ENCODE data around the gene SHROOM3. TPM values are rescaled to one million over a fixed set of nuclear protein-coding genes. Genes with fewer than 3 reads are reported as not detected.

Gene SHROOM3
- polyA plus RNA-seq, 1 donor from 2014 or later: 2.7 TPM

DNA sequence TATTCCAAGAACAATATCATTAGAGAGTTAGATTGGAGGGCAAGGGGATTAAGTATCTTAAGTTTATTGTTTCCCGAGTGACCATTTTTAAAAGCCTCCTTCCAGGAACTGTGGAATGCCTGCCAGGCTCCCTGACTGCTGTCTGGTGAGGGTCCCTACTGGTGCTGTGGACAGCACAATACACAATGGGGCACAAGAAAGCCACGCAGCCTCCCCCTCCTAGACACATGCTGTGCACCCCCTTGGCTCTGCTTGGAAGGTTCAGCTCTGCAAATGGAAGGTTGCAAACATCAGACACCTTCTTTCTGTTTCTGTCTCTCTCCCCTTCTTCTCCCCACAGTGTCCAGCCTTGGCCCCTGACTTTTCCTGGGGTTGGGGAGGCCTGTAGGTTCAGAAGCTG lies 153.2 kb downstream of the SHROOM3 start:
- TF ChIP-seq RAD21 (conservative IDR thresholded peaks at IDR 0.05): no peak
- TF ChIP-seq, protein P1, sequence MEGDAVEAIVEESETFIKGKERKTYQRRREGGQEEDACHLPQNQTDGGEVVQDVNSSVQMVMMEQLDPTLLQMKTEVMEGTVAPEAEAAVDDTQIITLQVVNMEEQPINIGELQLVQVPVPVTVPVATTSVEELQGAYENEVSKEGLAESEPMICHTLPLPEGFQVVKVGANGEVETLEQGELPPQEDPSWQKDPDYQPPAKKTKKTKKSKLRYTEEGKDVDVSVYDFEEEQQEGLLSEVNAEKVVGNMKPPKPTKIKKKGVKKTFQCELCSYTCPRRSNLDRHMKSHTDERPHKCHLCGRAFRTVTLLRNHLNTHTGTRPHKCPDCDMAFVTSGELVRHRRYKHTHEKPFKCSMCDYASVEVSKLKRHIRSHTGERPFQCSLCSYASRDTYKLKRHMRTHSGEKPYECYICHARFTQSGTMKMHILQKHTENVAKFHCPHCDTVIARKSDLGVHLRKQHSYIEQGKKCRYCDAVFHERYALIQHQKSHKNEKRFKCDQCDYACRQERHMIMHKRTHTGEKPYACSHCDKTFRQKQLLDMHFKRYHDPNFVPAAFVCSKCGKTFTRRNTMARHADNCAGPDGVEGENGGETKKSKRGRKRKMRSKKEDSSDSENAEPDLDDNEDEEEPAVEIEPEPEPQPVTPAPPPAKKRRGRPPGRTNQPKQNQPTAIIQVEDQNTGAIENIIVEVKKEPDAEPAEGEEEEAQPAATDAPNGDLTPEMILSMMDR (IDR thresholded peaks at IDR 0.05; ENCODE audit: poor library complexity, severe bottlenecking): no peak
- no peak for TF ChIP-seq EP300 (conservative IDR thresholded peaks at IDR 0.05; ENCODE audit: poor library complexity, severe bottlenecking)
- TF ChIP-seq POLR2AphosphoS5 (IDR thresholded peaks at IDR 0.05): no peak
- no peak for TF ChIP-seq SMC3 (conservative IDR thresholded peaks at IDR 0.05; ENCODE audit: poor library complexity)
- TF ChIP-seq REST (IDR thresholded peaks at IDR 0.05; ENCODE audit: borderline replicate concordance): no peak
- TF ChIP-seq EZH2 (IDR thresholded peaks at IDR 0.05; ENCODE audit: borderline replicate concordance, insufficient read depth, low read length, poor library complexity, severe bottlenecking): no peak
- no peak for TF ChIP-seq MXI1 (conservative IDR thresholded peaks at IDR 0.05; ENCODE audit: poor library complexity, severe bottlenecking)
- TF ChIP-seq TAF1 (IDR thresholded peaks at IDR 0.05; ENCODE audit: low read depth): no peak
- Histone ChIP-seq H3K4me2 (ENCODE audit: low read length) (no peak overlapping the region), H3K79me2 (replicated peaks; ENCODE audit: insufficient read depth, low read length) (peaks cover 5% of the 10 kb centered on the region), H3F3A (ENCODE audit: insufficient read depth, low read length, poor library complexity, severe bottlenecking) (peaks cover 3% of the 10 kb centered on the region), H3K4me3 (ENCODE audit: low read length) (no peak overlapping the region), H3K9me2 (ENCODE audit: insufficient read depth, low read length) (no peaks in the 10 kb centered on the region), H3K36me3 (ENCODE audit: insufficient read depth, low read length) (no peaks in the 10 kb centered on the region), H4K20me1 (ENCODE audit: insufficient read depth) (no peaks in the 10 kb centered on the region), H3K27ac (ENCODE audit: low read length) (no peak overlapping the region), H2AFZ (ENCODE audit: low read depth, low read length) (no peak overlapping the region), H3K27me3 (ENCODE audit: insufficient read depth, low read depth, low read length) (no peaks in the 10 kb centered on the region), H3K9me3 (ENCODE audit: low read length) (no peaks in the 10 kb centered on the region), H3K9ac (ENCODE audit: low read length) (no peak overlapping the region)

DNA sequence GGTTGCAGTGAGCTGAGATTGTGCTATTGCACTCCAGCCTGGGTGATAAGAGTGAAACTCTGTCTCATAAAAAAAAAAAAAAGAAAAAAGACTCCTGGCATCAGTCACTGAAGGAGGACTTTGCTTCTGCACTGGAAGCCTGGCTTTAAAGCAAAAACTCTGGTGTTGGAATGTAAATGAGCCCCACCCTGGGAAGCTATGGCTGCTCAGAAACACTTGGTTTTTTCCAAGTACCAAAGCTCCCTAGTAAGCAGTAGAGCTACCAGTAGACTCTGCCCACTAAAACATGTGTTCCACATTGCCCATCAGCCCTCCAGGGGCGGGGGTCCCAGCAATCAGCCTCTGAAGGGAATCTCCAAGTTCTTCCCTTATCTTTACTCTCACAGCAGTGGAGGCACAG lies 154.4 kb downstream of the SHROOM3 start:
- Histone ChIP-seq H3K9ac (ENCODE audit: low read length) (no peak overlapping the region), H3K4me3 (ENCODE audit: low read length) (no peak overlapping the region), H3K79me2 (replicated peaks; ENCODE audit: insufficient read depth, low read length) (peaks cover 5% of the 10 kb centered on the region), H3K27me3 (ENCODE audit: insufficient read depth, low read depth, low read length) (no peaks in the 10 kb centered on the region), H4K20me1 (ENCODE audit: insufficient read depth) (no peaks in the 10 kb centered on the region), H3K27ac (ENCODE audit: low read length) (no peak overlapping the region), H3F3A (ENCODE audit: insufficient read depth, low read length, poor library complexity, severe bottlenecking) (peaks cover 3% of the 10 kb centered on the region), H3K9me3 (ENCODE audit: low read length) (no peaks in the 10 kb centered on the region), H3K9me2 (ENCODE audit: insufficient read depth, low read length) (no peaks in the 10 kb centered on the region), H3K4me2 (ENCODE audit: low read length) (no peak overlapping the region), H3K36me3 (ENCODE audit: insufficient read depth, low read length) (no peaks in the 10 kb centered on the region), H2AFZ (ENCODE audit: low read depth, low read length) (no peak overlapping the region)
- TF ChIP-seq EZH2 (IDR thresholded peaks at IDR 0.05; ENCODE audit: borderline replicate concordance, insufficient read depth, low read length, poor library complexity, severe bottlenecking): no peak
- no peak for TF ChIP-seq MXI1 (conservative IDR thresholded peaks at IDR 0.05; ENCODE audit: poor library complexity, severe bottlenecking)
- TF ChIP-seq REST (IDR thresholded peaks at IDR 0.05; ENCODE audit: borderline replicate concordance): no peak
- TF ChIP-seq, protein P1 (IDR thresholded peaks at IDR 0.05; ENCODE audit: poor library complexity, severe bottlenecking): no peak
- no peak for TF ChIP-seq POLR2AphosphoS5 (IDR thresholded peaks at IDR 0.05)
- TF ChIP-seq EP300 (conservative IDR thresholded peaks at IDR 0.05; ENCODE audit: poor library complexity, severe bottlenecking): no peak
- no peak for TF ChIP-seq SMC3 (conservative IDR thresholded peaks at IDR 0.05; ENCODE audit: poor library complexity)
- TF ChIP-seq RAD21 (conservative IDR thresholded peaks at IDR 0.05): no peak
- TF ChIP-seq TAF1 (IDR thresholded peaks at IDR 0.05; ENCODE audit: low read depth): no peak

Measured in neural cell (in vitro differentiated cells).